Measurements from ENCODE around the gene CACNG4. TPM values are rescaled to one million over a fixed set of nuclear protein-coding genes. Genes with fewer than 3 reads are reported as not detected.

CACNG4 gene
- total RNA-seq, 1 experiment from 2014 or later = 6.3 TPM

GRCh38 chr17:67072885-67073284 is 108.4 kb downstream of the CACNG4 start:
- no peaks in the 10 kb centered on the region for H3K9me3 ChIP-seq (ENCODE audit: control insufficient read depth, low read depth, low read length)
- H3T11ph ChIP-seq (ENCODE audit: low read length) = no peak overlapping the region
- H3K79me2 ChIP-seq (ENCODE audit: insufficient read depth, low read length) = no peaks in the 10 kb centered on the region
- Mint-ChIP-seq H3K4me1 (peaks cover 4 to 8% of the 10 kb centered on the region in 2 experiments), H3K27ac (no peak overlapping the region), H3K36me3 (ENCODE audit: insufficient read depth in 1 of 3, low read depth in 3 of 3) (peaks cover 0 to 5% (median 0%) of the 10 kb centered on the region in 3 experiments; a peak in 3 of 7 replicates), H3K4me3 (no peak overlapping the region), H3K27me3 (ENCODE audit: low read depth) (no peaks in the 10 kb centered on the region), H3K9me3 (no peaks in the 10 kb centered on the region)
- no peak overlapping the region for H3K14ac ChIP-seq (ENCODE audit: insufficient read depth, low read length)
- H3K56ac ChIP-seq (ENCODE audit: insufficient read length, low read depth, low read length) = no peak overlapping the region
- no peak overlapping the region for H3K4ac ChIP-seq (ENCODE audit: low read depth, low read length)
- H3K9ac ChIP-seq (ENCODE audit: extremely low read depth, insufficient read length, low read length) = no peak overlapping the region
- no peak overlapping the region for H2AK5ac ChIP-seq (ENCODE audit: insufficient read length, low read length)
- H3K27ac ChIP-seq (ENCODE audit: insufficient read length, low read depth, low read length) = no peak overlapping the region
- no peaks in the 10 kb centered on the region for H3K27me3 ChIP-seq (ENCODE audit: insufficient read depth, low read length)
- H2BK20ac ChIP-seq (ENCODE audit: low read depth, low read length, poor library complexity, severe bottlenecking) = no peak overlapping the region
- no peak overlapping the region for H2BK12ac ChIP-seq (ENCODE audit: insufficient read length, low read depth, low read length)
- no peaks in the 10 kb centered on the region for H3K79me1 ChIP-seq (ENCODE audit: insufficient read depth, low read depth, low read length, poor library complexity, severe bottlenecking)
- no peak overlapping the region for H2BK5ac ChIP-seq (ENCODE audit: insufficient read length, low read length)
- H4K8ac ChIP-seq (replicated peaks; ENCODE audit: insufficient read length, low read depth, low read length) = no peak overlapping the region
- no peak for DNase-seq
- no peak overlapping the region for H3K18ac ChIP-seq (ENCODE audit: insufficient read length, low read depth, low read length)
- H3K4me1 ChIP-seq (ENCODE audit: insufficient read depth, low read length) = no peaks in the 10 kb centered on the region; the same call in 1 of the 2 replicates
- no CpG with 5 or more reads among the region's 3 CpGs for WGBS (ENCODE audit: extremely low coverage, insufficient read length, low lambda C conversion rate)
- no peak for TF ChIP-seq CTCF (conservative IDR thresholded peaks at IDR 0.05)
- H2BK120ac ChIP-seq (ENCODE audit: low read depth, low read length, poor library complexity, severe bottlenecking) = no peak overlapping the region
- no peak overlapping the region for H3K4me2 ChIP-seq (ENCODE audit: insufficient read depth, insufficient read length, low read length)
- H4K5ac ChIP-seq (ENCODE audit: insufficient read length, low read depth, low read length) = no peak overlapping the region
- no peak overlapping the region for H4K91ac ChIP-seq (ENCODE audit: insufficient read length, low read depth, low read length)
- no peaks in the 10 kb centered on the region for H4K20me1 ChIP-seq (ENCODE audit: control insufficient read depth, insufficient read depth, insufficient read length)
- no peak overlapping the region for H3K23ac ChIP-seq (ENCODE audit: insufficient read length, low read depth, low read length)
- no peak overlapping the region for H2BK15ac ChIP-seq (ENCODE audit: low read depth, low read length)
- H3K23me2 ChIP-seq (ENCODE audit: insufficient read length, low read depth, low read length, poor library complexity, severe bottlenecking) = no peaks in the 10 kb centered on the region
- no peak overlapping the region for H2AFZ ChIP-seq (ENCODE audit: low read length)

All from H9 (cell line).